Astrocyte of the cerebellum (primary cell): ENCODE results near the gene PPP1R13L.

Source experiments
- DNase-seq: peaks from one replicate; pipeline ENCODE4 v3.0.0-alpha.2; 2011; ENCODE audit warnings: low read depth
- H3K4me3 ChIP-seq: 2 replicates; pipeline ENCODE4 v1.5.1; 2011; ENCODE audit warnings: mild to moderate bottlenecking, low read depth, low read length, moderate library complexity
- CTCF ChIP-seq: IDR thresholded peaks from 2 replicates; pipeline ENCODE4 v1.5.1; 2012; ENCODE audit warnings: low read length, low read depth, moderate library complexity, mild to moderate bottlenecking; ENCODE audit errors: missing control alignments
- in situ Hi-C: cut with HindIII; loops from 2 replicates; pipeline ENCODE4 v1.10.0; 2017; ENCODE audit warnings: low sequenced_read_pairs

The PPP1R13L gene

GRCh38 chr19:45352914-45353796, 51.7 kb downstream of the PPP1R13L start:
- DNase-seq = no peak
- no peak for TF ChIP-seq CTCF
- in situ Hi-C loops = no loop called here
- no peak overlapping the region for H3K4me3 ChIP-seq

- TF ChIP-seq CTCF = no peak
- no peak for DNase-seq
- H3K4me3 ChIP-seq = no peak overlapping the region
- in situ Hi-C loops = no loop called here
Measured at GRCh38 chr19:45352471-45352870, 52.4 kb downstream of the PPP1R13L start.

GRCh38 chr19:45352062-45352461, 52.8 kb downstream of the PPP1R13L start:
- DNase-seq = no peak
- H3K4me3 ChIP-seq = no peak overlapping the region
- TF ChIP-seq CTCF = no peak
- in situ Hi-C loops = no loop called here

GRCh38 chr19:45351401-45351952, 53.4 kb downstream of the PPP1R13L start:
- H3K4me3 ChIP-seq = no peak overlapping the region
- no peak for DNase-seq
- in situ Hi-C loops = no loop called here
- TF ChIP-seq CTCF = no peak

- in situ Hi-C loops = no loop called here
- no peak for DNase-seq
- H3K4me3 ChIP-seq = no peak overlapping the region
- no peak for TF ChIP-seq CTCF
Measured at GRCh38 chr19:45350477-45351058, 54.3 kb downstream of the PPP1R13L start.

GRCh38 chr19:45349430-45349941, 55.4 kb downstream of the PPP1R13L start:
- no peak for DNase-seq

More at GRCh38 chr19:45349430-45349941, 55.4 kb downstream of the PPP1R13L start:
- no peak for TF ChIP-seq CTCF
- in situ Hi-C loops = no loop called here
- no peak overlapping the region for H3K4me3 ChIP-seq
